Ovary (tissue), 3 donors: ENCODE results near the gene B4GALT5.

Experiments
- CTCF ChIP-seq, 3 donors: fragments of 450-650 bp in 2 of 3; fragments of 200-600 bp in 1 of 3; IDR thresholded peaks; one replicate each; pipeline versions ENCODE4 v1.5.1 to v1.8.0; 2016 to 2022; ENCODE audit warnings: antibody characterized with exemption in 3 of 3, mild to moderate bottlenecking in 1 of 3
- EP300 ChIP-seq: sonication (generic); formaldehyde crosslinking; IDR thresholded peaks from one replicate; pipeline ENCODE4 v1.6.1; 2017; ENCODE audit warnings: antibody characterized with exemption
- POLR2A ChIP-seq: fragments of 450-650 bp; IDR thresholded peaks from one replicate; pipeline ENCODE4 v1.6.1; 2017; ENCODE audit warnings: antibody characterized with exemption, mild to moderate bottlenecking, moderate library complexity
- donor health status: DM: no; HTN: no; CAD: no.

- TF ChIP-seq POLR2A (no peak), CTCF (IDR thresholded peaks at IDR 0.05) (no peak), EP300 (peak; percentile 89)
These were observed 34.2 kb upstream of the B4GALT5 start for GRCh38 chr20:49747707-49748524.
